Measurements from ENCODE around the gene MYO7A.

- TF ChIP-seq CTCF (IDR thresholded peaks at IDR 0.05) (no peak), EP300 (IDR thresholded peaks at IDR 0.05) (no peak)
These were observed 77.6 kb downstream of the MYO7A start for GRCh38 chr11:77205467-77206263.

Measured in ovary (tissue), 3 donors.